IPS-NIHi11 (cell line): ENCODE results near the gene ALS2.

Experiments
- DNase-seq: peaks from one replicate; pipeline ENCODE4 v3.0.0; 2012; ENCODE audit warnings: mixed read lengths, low spot score

Gene ALS2

DNA sequence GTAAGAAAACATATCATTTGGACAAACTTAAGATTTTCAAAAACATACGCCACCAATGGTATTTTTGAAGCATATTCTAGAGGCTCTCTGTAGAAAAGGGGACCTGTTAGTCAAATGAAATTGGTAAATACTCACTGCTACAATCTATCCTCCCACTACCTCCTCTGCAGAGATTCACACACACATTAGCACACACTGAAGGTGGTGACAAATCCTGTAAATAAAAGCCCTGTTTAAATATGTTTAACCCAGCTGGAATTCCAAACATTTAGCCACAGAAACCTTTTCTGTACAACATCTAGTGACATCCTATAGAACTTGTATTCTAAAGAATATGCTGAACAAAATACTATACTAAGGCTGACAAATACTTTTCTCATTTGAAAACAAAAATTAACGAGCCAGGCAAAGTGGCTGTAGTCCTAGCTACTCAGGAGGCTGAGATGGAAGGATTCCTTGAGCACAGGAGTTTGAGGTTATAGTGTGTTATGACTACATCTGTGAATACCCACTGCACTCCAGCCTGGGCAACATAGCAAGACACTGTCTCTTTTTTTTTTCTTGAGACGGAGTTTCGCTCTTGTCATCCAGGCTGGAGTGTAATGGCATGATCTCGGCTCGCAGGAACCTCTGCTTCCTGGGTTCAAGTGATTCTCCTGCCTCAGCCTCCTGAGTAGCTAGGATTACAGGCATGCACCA, 25.9 kb downstream of the ALS2 start:
- no peak for DNase-seq

- no peak for DNase-seq
Measured at GRCh38 chr2:201751566-201751965, 29.2 kb downstream of the ALS2 start.

DNA sequence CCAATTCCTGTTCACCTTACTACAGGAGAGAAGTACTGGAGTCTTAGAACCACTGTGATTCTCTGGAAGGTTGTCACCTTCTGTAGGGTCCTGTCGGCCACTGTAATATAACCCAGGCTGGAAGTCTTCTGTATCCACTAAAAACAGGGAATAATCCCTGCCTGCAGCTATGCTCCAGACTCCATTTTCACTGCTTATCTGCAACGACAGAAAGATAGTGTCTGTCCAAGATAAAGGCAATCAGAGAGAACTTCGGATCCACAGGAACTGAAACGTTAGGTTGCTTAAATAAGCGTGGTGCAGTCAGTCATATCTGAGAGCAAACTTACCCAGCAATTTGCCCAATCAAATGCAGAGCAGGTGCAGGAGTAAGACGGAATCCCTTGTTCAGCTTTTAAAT, 34.2 kb downstream of the ALS2 start:
- no peak for DNase-seq

DNA sequence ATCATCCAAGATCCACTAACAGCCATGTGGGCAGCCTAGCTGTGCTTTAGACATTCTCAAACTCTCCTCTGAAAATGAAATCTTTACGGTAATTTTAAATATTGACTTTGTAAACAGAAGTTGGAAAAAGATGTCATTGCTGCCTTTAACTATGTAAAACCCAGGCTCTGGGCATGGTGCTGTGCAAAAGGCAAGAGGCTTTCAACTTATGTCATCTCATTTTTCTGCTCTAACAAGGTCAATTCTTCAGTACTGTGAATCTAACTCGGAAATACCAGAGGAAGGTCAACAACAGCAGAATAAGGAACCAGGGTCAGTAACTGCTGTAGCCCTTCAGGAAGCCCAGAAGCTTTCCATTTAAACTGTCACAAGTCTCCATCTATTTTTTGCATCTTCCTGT, 45.2 kb downstream of the ALS2 start:
- no peak for DNase-seq

- no peak for DNase-seq
Measured at GRCh38 chr2:201734111-201734510, 46.6 kb downstream of the ALS2 start.

DNA sequence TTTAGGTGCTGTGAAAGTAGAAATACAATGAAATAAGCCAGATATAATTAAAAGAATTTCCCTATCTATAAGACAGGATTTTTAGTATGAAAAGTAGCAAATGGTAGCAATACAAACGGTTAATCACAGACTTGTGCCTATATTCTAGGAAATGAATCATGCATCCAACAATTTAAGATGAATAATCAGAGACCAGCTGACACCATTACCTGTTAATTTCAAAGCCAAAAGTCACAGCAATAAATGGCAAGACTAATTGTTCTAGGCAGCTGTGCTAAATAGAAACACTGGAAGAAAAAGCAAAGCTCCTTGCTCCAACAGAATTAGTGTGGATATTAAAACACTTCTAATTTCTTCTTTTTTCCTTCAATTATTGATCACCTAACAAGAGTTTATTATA, 47.2 kb downstream of the ALS2 start:
- no peak for DNase-seq

- DNase-seq: no peak
Measured at GRCh38 chr2:201730651-201731285, 50.0 kb downstream of the ALS2 start.

DNA sequence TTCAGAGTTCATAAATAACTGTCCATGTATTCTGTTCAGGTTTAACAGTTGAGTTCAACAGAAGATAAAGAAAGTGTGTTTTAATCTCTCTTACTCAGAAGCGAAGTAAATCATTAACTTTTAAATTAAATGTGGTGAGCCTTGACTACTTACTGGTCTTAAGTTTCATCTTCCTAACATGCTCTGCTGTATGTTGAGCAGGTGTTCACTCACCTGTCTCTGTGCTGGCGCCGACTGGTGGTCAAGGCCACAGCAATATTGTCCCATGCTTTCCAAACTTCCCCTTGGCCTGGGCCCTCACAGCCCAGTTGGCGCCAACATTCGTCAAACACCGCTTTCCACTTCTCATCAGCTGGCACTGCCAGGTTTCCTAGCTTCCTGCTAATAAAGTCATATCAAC, 65.3 kb downstream of the ALS2 start:
- DNase-seq: no peak

DNA sequence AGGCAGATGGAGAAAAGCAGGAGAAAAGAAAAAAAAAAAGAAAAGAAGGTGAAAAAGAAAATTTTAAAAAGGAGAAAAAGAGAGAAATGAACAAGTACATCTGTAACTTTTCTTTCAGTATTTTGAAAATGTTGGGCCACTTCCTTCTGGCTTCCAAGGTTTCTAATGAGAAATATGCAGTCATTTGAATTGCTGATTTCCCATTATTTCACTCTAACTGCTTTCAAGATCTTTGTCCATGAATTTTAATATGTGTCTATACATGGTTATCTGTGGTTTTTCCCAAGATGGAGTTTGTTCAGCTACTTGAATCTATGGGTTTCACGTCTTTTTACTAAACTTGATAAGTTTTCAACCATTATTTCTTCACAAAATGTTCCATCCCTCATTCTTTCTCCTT, 68.0 kb downstream of the ALS2 start:
- DNase-seq: no peak

GRCh38 chr2:201709747-201710146, 71.0 kb downstream of the ALS2 start:
- DNase-seq: no peak

DNA sequence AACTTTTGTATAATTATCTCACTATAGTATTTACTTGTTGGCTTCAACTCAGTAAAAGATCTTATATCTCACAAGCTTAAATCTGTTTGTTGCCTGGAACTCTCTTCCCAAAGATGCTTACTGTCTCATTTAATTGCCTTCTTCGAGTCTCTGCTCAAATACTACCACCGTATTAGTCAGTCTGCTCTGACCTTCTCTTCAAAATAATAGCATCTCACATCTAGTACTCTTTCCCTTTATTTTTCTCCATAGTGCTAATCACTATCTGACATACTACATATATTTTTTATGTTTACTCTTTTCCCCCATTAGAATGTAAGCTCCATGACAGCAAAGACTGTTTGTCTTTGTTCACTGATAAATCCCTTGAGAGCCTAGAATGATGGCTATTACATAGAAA, 71.7 kb downstream of the ALS2 start:
- no peak for DNase-seq

- no peak for DNase-seq
Measured at GRCh38 chr2:201707753-201708152, 73.0 kb downstream of the ALS2 start.

DNA sequence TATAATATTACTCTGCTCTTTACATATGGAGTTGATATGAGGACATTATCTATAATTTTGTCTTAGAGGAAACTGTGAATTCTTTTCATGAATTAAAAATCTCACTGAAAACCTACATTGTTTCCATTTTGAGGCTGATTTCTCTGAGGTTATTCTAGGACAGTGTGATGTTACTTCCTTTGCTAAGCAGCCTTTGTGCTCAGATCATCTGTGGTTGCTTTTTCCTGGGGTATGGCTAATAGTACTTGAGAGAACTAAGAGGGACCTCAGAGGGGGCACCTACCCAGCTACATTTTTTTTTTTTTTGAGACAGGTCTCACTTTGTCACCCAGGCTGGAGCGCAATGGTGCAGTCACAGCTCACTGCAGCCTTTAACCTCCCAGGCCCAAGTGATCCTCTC, 73.6 kb downstream of the ALS2 start:
- DNase-seq: no peak

GRCh38 chr2:201704536-201704935, 76.2 kb downstream of the ALS2 start:
- DNase-seq: no peak

- DNase-seq: no peak
Measured at GRCh38 chr2:201701646-201702045, 79.1 kb downstream of the ALS2 start.

- DNase-seq: no peak
Measured at GRCh38 chr2:201699416-201699815, 81.3 kb downstream of the ALS2 start.

DNA sequence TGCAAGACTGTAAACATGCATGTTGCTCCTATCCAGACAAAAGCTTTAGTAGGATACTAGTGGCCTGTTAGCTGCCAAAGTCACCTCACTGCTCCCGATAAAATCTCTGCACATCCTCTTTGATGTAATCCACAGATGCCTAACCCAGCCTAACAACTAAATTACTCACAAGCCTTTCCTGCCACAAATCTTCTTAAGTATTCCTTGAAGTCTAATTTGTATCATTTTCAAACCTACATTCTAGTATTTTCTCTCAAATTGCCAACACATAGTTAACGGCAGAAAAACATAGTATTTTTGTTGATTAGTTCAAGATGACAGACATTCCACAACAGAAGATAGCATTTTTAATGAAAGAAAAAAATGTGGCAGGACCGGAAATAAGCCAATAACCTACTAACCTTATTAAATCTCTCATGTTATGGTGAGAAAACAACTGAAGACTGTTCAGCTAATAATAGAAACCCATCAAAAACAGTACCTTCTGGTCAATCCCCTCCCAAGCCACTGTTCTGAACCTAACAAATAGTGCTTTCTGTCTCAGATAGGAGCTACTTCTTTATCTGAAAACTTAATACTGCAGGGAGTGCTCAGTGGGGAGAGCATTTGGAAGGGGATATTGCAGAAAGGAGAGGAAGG, 82.0 kb downstream of the ALS2 start, which contains the start of gene MPP4:
Gene MPP4, minus strand, starts transcription at position 57 of the 639 bp plus-strand sequence. CDS start 4,690 bp downstream, outside the sequence.
- no peak for DNase-seq

GRCh38 chr2:201697899-201698298, 82.8 kb downstream of the ALS2 start:
- no peak for DNase-seq

- no peak for DNase-seq
Measured at GRCh38 chr2:201696151-201696659, 84.5 kb downstream of the ALS2 start.

DNA sequence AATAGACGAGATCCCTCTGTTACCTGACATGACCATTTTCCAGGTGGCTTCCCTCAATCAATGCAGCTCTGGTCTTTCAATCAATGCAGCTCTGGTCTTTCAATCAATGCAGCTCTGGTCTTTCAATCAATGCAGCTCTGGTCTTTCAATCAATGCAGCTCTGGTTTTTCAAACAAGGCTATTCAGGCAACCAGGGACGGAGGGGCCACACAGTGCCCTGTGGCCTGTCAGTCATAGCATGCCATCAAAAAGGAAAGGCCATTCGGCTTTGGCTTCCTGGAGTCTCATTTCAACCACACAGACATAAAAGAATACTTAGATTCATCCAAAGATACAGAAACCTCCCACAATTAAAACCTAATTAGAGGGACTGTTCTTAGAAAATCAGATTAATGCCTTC, 95.6 kb downstream of the ALS2 start:
- no peak for DNase-seq

DNA sequence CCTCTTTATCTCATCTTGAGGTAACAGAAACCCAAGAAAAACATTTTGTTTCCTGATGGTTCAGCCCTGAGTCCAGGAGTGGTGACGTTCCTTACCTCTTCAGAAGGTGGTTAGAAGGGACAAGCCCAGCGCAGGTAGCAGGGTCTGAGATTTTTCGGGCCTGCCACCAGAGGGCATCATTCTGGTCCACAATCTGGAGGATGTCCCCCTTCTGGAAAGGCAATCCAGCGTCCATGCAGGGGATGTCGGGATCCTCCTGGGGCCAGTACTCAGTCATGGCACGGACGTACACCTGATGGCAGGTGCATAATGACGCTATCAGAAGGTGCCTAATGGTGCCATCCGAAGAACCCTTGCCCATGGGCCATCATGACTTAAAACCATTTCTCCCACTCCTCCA, 100.0 kb downstream of the ALS2 start:
- peak; percentile 90 for DNase-seq

GRCh38 chr2:201678401-201678800, 102.3 kb downstream of the ALS2 start:
- DNase-seq: no peak

GRCh38 chr2:201675454-201675853, 105.3 kb downstream of the ALS2 start:
- DNase-seq: no peak
